ENCODE results near the gene CRELD2.

DNA sequence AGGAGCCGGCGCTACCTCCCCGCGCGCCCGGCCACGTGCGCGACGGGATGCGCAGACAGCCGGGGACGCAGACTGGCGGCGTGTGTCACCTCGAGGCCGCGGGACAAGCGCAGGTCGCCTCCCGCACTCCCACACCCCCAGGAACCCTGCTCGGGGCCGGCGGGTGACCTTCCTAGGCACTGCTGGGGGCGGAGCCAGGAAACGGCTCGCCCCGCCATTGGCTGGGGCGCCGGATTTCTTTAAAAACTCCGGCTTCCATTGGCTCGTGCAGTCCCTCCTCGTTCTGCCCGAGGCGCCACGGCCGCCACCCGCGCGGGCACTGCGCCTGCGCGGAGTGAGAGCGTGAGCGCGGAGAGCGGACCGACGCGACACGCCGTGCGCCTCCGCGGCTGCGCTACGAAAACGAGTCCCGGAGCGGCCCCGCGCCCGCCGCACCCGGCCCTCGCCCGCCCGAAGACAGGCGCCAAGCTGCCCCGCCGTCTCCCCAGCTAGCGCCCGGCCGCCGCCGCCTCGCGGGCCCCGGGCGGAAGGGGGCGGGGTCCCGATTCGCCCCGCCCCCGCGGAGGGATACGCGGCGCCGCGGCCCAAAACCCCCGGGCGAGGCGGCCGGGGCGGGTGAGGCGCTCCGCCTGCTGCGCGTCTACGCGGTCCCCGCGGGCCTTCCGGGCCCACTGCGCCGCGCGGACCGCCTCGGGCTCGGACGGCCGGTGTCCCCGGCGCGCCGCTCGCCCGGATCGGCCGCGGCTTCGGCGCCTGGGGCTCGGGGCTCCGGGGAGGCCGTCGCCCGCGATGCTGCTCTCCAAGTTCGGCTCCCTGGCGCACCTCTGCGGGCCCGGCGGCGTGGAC lies 41.9 kb downstream of the CRELD2 start, which contains the start of gene PIM3:
- TF ChIP-seq, protein P1, sequence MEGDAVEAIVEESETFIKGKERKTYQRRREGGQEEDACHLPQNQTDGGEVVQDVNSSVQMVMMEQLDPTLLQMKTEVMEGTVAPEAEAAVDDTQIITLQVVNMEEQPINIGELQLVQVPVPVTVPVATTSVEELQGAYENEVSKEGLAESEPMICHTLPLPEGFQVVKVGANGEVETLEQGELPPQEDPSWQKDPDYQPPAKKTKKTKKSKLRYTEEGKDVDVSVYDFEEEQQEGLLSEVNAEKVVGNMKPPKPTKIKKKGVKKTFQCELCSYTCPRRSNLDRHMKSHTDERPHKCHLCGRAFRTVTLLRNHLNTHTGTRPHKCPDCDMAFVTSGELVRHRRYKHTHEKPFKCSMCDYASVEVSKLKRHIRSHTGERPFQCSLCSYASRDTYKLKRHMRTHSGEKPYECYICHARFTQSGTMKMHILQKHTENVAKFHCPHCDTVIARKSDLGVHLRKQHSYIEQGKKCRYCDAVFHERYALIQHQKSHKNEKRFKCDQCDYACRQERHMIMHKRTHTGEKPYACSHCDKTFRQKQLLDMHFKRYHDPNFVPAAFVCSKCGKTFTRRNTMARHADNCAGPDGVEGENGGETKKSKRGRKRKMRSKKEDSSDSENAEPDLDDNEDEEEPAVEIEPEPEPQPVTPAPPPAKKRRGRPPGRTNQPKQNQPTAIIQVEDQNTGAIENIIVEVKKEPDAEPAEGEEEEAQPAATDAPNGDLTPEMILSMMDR (IDR thresholded peaks at IDR 0.05) = no peak
- peak; percentile 79 to 93 for TF ChIP-seq POLR2A (IDR thresholded peaks at IDR 0.05)

Data from suprapubic skin (tissue), 3 donors.